HG03066 (cell line): ENCODE results near the gene NFIA.

Experiments used
- ATAC-seq: cut with Tn5 transposase; IDR thresholded peaks from one replicate; pipeline ENCODE4 v1.9.1; 2021; ENCODE audit warnings: low read depth; ENCODE audit not compliant: unreplicated experiment

The NFIA gene

GRCh38 chr1:61143821-61144424, 61.6 kb downstream of the NFIA start:
- no peak for ATAC-seq

GRCh38 chr1:61149010-61149860, 66.9 kb downstream of the NFIA start:
- no peak for ATAC-seq

- ATAC-seq, result no peak
Observed at GRCh38 chr1:61151565-61151964, 69.2 kb downstream of the NFIA start.

DNA sequence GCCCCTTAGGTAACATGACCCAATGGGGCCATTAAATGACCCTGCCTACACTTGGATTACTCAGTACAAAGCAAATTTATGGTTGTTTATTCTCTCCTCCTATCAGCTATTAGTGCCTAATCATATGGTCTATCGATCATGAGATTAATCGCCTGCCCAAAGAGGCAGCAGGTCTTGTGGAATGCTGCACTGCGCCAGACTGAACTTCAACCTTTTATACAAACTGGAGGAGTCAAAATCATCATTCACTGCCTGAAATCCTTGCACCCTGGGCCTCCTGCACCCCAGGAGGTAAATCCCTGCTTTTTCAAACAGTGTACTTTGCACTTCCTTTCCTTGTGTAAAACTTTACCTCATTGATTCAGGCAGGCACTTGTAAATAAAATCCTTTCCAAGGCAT, 69.7 kb downstream of the NFIA start:
- no peak for ATAC-seq

GRCh38 chr1:61152469-61153105, 70.2 kb downstream of the NFIA start:
- ATAC-seq, result no peak

DNA sequence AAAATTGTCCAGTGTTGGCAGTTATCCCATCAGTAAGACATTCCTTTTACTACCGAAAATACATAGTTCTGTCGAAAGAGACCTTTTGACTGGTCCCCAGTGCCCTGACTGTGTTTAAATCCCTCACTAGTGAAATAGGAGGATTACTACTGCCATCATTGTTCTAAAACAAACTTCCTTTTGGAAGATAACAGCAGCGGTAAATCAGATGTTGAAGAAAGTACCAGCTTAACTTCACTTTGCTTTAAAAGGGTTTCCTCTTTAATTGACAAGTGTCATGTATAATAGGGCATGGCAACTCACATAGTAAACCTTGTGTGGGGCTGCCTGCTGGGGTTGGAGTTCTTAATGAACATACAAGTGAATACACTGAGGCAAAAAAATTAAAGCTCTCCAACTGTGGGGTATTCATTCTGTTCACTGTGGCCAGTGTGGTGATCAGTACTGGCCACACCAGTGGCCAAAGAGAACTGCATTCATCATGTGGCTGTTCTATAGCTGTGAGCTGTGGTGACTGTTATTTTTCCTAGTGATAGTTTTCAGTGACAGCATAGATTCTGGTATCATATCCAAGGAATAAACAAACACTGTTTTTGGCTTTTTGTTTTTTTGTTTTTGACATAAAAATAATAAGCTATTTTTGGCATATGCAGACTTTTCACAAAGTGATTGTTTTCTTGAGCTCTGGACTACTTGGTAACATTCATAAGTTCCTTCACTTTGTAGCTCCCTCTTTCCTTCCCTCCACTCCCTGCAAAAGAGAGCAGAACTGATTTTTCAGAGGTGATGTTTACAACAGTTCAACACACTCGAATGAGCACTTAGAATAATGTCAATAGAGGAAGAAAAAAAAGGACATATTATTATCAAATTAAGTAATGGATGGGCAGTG, 74.5 kb downstream of the NFIA start:
- ATAC-seq, result no peak

GRCh38 chr1:61157468-61157987, 75.2 kb downstream of the NFIA start:
- ATAC-seq, result no peak

GRCh38 chr1:61158591-61158990, 76.2 kb downstream of the NFIA start:
- ATAC-seq, result no peak

GRCh38 chr1:61160526-61160925, 78.2 kb downstream of the NFIA start:
- no peak for ATAC-seq

- ATAC-seq, result no peak
Observed at GRCh38 chr1:61162520-61163258, 80.3 kb downstream of the NFIA start.

DNA sequence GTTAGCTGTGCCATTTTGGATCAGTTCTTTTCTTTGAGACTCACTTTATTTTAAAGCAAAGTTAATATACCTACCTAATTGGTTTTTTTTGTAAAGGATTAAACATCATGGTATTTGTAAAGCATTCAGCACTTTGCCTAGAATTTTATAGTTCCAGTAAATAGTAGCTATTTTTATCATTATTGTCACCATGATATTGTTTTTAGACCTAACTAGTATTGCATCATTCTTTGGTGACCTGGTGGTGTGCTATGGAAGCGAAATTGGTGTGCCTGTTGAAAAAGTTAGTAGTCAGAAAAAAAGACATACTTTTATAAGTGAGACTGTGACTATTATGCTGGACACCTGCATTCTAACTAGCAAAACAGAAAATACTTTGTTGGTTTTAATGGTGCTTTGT, 81.0 kb downstream of the NFIA start:
- ATAC-seq, result no peak

DNA sequence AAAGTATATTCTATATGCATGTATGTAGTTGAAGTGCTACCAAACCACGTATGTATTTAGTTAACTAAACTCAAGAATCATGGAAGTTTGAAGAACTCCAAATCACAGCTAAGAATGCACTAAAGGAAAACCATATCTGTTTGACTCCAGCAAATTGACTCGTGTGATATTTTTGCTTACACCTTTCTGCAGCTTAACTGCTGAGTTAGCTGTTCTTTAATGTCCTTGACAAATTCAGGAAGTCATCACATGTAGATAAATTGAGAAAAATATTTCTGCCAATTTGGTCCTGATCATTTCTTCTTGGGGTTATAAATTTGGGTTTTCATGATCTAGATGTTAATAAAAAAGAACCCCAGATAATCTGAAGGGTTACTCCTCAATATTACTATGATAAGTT, 83.0 kb downstream of the NFIA start:
- ATAC-seq, result no peak

DNA sequence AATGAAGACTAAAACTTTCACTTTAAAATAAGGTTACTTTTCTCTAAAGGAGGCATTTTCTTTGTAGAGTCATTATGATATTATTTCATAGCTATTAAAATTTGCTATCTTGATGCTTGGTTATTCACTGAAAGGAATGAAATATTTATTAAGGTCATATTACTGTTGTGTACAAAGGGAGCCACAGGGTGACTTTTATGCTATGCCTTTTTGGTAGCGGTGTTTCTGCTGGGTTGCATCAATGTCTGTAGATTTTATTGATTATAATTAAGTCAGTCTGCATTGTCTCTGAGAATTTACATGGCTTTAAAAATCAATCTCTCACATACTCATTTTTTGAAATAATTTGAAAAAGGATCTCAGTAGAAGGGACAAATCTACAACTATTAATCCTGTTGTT, 84.9 kb downstream of the NFIA start:
- no peak for ATAC-seq

DNA sequence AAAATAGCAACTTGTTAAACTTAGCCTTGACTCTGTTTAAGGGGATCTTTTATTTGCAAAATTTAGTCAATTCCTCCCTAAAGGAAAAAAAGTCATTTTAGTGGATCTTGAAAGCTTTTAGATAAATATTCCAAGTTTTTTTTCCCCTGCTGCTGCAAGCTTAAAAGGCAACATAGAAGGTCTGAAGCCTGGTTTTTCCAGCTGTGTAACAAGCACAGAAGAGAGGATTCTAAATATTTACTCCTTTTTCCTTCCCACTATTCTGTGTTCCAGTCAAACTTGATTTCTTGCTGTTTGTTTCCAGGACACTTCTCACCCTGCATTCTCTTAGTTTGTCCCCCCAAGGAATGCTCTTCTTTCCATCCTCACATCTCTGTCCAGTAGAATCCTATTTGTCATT, 86.7 kb downstream of the NFIA start:
- ATAC-seq, result no peak

DNA sequence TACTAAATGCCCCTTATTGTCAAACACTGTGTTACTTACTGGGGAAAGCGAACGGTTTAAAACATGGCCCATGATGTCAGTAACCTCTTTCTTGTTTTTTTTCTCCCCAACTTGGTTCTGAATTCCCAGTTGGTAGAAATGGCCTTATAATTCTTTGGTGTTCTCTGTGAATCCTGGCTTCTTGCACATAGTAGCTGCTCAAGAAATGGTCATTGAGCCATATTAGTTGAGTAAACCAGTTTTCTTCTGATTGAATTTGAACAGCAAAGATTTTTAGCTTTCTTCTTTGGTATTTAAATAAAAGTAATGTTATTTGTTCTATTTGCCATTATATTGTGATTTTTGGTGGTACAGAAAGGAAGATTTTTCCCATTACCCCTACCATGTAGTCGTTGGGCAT, 87.3 kb downstream of the NFIA start:
- ATAC-seq, result no peak

DNA sequence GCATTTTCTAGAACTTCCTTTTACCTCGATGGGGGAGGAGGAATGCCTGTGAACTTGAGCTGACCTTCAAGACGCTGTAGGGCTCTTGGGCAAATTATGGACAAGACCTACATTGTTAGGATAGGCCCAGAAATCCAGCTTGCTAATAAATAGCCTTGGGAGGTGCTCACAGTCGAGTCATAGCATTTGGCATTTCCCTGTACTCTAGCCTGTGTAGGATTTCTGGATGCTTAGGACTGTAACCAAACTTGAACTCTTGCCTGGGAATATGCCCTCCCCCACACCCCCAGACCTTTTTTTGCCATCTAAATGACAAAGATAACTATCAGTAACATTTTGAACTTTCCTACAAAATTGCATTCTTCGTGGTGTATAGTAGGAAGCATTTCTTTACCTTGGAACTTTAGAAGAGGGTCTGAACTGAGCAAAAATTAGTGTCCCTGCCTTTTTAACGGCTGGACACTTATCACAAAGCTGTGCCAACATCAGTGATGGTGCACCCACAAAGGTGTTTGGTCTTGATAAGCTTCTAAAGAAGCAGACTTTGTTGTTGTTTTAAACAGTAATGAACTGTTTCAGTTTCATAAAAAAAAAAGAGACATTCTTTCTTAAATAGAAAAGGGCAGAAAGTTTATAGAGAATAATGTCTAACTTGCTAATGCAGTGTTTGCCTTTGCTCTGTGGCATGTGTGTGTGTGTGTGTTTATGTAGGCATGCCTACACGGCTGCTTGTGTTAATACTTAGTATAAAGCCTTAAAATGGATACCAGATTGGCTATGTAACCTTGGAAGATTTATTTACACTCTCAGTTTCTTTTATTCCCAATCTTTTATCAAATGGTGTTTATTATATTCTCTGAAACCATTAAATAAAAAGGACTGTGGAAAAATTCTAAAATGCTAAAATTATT, 88.2 kb downstream of the NFIA start:
- ATAC-seq, result no peak

- ATAC-seq, result no peak
Observed at GRCh38 chr1:61171346-61171745, 89.0 kb downstream of the NFIA start.

DNA sequence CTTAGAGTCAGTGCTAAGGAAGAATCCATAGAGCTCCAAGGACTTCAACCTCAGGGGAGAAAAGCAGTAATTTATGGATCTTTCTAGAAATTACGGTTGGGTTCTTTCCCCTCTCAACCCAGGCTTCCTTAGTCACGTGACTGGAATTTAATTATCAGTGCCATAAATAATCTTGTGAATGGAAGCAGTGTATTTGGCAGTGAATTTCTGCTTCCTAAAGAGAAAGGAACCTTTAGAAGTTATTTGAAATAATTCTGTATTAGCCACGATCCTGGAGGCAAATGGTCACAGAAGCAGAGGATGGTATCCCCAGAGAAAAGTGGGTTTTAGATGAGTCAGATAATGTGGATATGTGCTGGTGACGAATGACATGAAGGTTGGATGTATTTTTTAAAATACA, 89.6 kb downstream of the NFIA start:
- ATAC-seq, result no peak

- ATAC-seq, result no peak
Observed at GRCh38 chr1:61173118-61173517, 90.8 kb downstream of the NFIA start.
